H9 (cell line): ENCODE data around the gene YLPM1. TPM values are rescaled to one million over a fixed set of nuclear protein-coding genes. Genes with fewer than 3 reads are reported as not detected.

ENCODE experiments used
- DNase-seq: peaks from one replicate; pipeline ENCODE4 v3.0.0-alpha.2; 2017
- H2AFZ ChIP-seq: one replicate; pipeline ENCODE4 v1.6.1; 2013; ENCODE audit warnings: mild to moderate bottlenecking, low read length, control low read depth, moderate library complexity
- H2AK5ac ChIP-seq: 2 replicates; pipeline ENCODE4 v1.6.1; 2013; ENCODE audit warnings: low read length, control low read depth, mixed read lengths; ENCODE audit not compliant: insufficient read length
- H2BK120ac ChIP-seq: one replicate; pipeline ENCODE4 v1.6.1; 2013; ENCODE audit warnings: low read depth, mild to moderate bottlenecking, low read length, control low read depth, inconsistent platforms; ENCODE audit not compliant: poor library complexity, severe bottlenecking
- H2BK12ac ChIP-seq: 2 replicates; pipeline ENCODE4 v1.6.1; 2013; ENCODE audit warnings: low read length, control low read depth, mixed read lengths, low read depth; ENCODE audit not compliant: insufficient read length
- H2BK15ac ChIP-seq: 2 replicates; pipeline ENCODE4 v1.6.1; 2013; ENCODE audit warnings: low read depth, low read length, control low read depth
- H2BK20ac ChIP-seq: one replicate; pipeline ENCODE4 v1.6.1; 2013; ENCODE audit warnings: low read depth, mild to moderate bottlenecking, low read length, control low read depth, inconsistent platforms; ENCODE audit not compliant: poor library complexity, severe bottlenecking
- H2BK5ac ChIP-seq: 2 replicates; pipeline ENCODE4 v1.6.1; 2013; ENCODE audit warnings: low read length, control low read depth, mixed read lengths; ENCODE audit not compliant: insufficient read length
- H3K14ac ChIP-seq: 2 replicates; pipeline ENCODE4 v1.6.1; 2013; ENCODE audit warnings: low read length, control low read depth; ENCODE audit not compliant: insufficient read depth
- H3K18ac ChIP-seq: 2 replicates; pipeline ENCODE4 v1.6.1; 2013; ENCODE audit warnings: low read depth, mild to moderate bottlenecking, mixed read lengths, low read length, control low read depth; ENCODE audit not compliant: insufficient read length
- H3K23ac ChIP-seq: 2 replicates; pipeline ENCODE4 v1.6.1; 2013; ENCODE audit warnings: low read length, control low read depth, mixed read lengths, low read depth; ENCODE audit not compliant: insufficient read length
- H3K23me2 ChIP-seq: 2 replicates; pipeline ENCODE4 v1.6.1; 2013; ENCODE audit warnings: low read depth, mild to moderate bottlenecking, mixed read lengths, low read length, control low read depth; ENCODE audit not compliant: insufficient read length, poor library complexity, severe bottlenecking
- H3K27ac ChIP-seq: 2 replicates; pipeline ENCODE4 v1.5.1; 2013; ENCODE audit warnings: low read length, control low read depth, mixed read lengths, low read depth; ENCODE audit not compliant: insufficient read length
- H3K27me3 ChIP-seq: 2 replicates; pipeline ENCODE4 v1.6.1; 2013; ENCODE audit warnings: low read length, control low read depth, inconsistent platforms; ENCODE audit not compliant: insufficient read depth
- H3K4ac ChIP-seq: 2 replicates; pipeline ENCODE4 v1.6.1; 2013; ENCODE audit warnings: low read depth, mild to moderate bottlenecking, control low read depth, inconsistent platforms, low read length, moderate library complexity
- H3K4me1 ChIP-seq: 2 replicates; pipeline ENCODE4 v1.6.1; 2013; ENCODE audit warnings: low read length, control low read depth, inconsistent platforms; ENCODE audit not compliant: insufficient read depth
- H3K4me2 ChIP-seq: 2 replicates; pipeline ENCODE4 v1.6.1; 2013; ENCODE audit warnings: low read length, control low read depth, mixed read lengths; ENCODE audit not compliant: insufficient read length, insufficient read depth
- H3K56ac ChIP-seq: 2 replicates; pipeline ENCODE4 v1.6.1; 2013; ENCODE audit warnings: low read depth, mild to moderate bottlenecking, mixed read lengths, low read length, control low read depth; ENCODE audit not compliant: insufficient read length
- H3K79me1 ChIP-seq: 2 replicates; pipeline ENCODE4 v1.6.1; 2013; ENCODE audit warnings: low read depth, mild to moderate bottlenecking, moderate library complexity, low read length, control low read depth, inconsistent platforms; ENCODE audit not compliant: insufficient read depth, poor library complexity, severe bottlenecking
- H3K79me2 ChIP-seq: 2 replicates; pipeline ENCODE4 v1.6.1; 2013; ENCODE audit warnings: low read length, control low read depth, inconsistent platforms; ENCODE audit not compliant: insufficient read depth
- H3K9ac ChIP-seq: 2 replicates; pipeline ENCODE4 v1.6.1; 2013; ENCODE audit warnings: low read length, control low read depth, mixed read lengths; ENCODE audit not compliant: insufficient read length; ENCODE audit errors: extremely low read depth
- H3K9me3 ChIP-seq: one replicate; pipeline ENCODE4 v1.6.1; 2013; ENCODE audit warnings: low read depth, low read length, inconsistent platforms; ENCODE audit not compliant: control insufficient read depth
- H3T11ph ChIP-seq: one replicate; pipeline ENCODE4 v1.6.1; 2013; ENCODE audit warnings: mild to moderate bottlenecking, low read length, control low read depth, inconsistent platforms
- H4K20me1 ChIP-seq: one replicate; pipeline ENCODE4 v1.6.1; 2013; ENCODE audit not compliant: control insufficient read depth, insufficient read length, insufficient read depth
- H4K5ac ChIP-seq: 2 replicates; pipeline ENCODE4 v1.6.1; 2013; ENCODE audit warnings: low read depth, mild to moderate bottlenecking, mixed read lengths, low read length, control low read depth; ENCODE audit not compliant: insufficient read length
- H4K8ac ChIP-seq: replicated peaks from 2 replicates; pipeline ENCODE4 v1.6.1; 2013; ENCODE audit warnings: low read length, control low read depth, mixed read lengths, low read depth; ENCODE audit not compliant: insufficient read length
- H4K91ac ChIP-seq: 2 replicates; pipeline ENCODE4 v1.6.1; 2013; ENCODE audit warnings: low read depth, mild to moderate bottlenecking, moderate library complexity, mixed read lengths, low read length, control low read depth; ENCODE audit not compliant: insufficient read length
- H3K27ac Mint-ChIP-seq, 3 experiments: 2 replicates in 2 of 3; 3 replicates in 1 of 3; pipeline ENCODE4 v1.8.0; 2020 to 2021; ENCODE audit warnings: mixed read lengths in 3 of 3, mild to moderate bottlenecking in 1 of 3, moderate library complexity in 1 of 3
- H3K27me3 Mint-ChIP-seq: 2 replicates; pipeline ENCODE4 v1.8.0; 2021; ENCODE audit warnings: low read depth, mild to moderate bottlenecking, moderate library complexity, mixed read lengths
- H3K36me3 Mint-ChIP-seq, 3 experiments: 2 replicates in 2 of 3; 3 replicates in 1 of 3; pipeline ENCODE4 v1.8.0; 2020 to 2021; ENCODE audit warnings: low read depth in 3 of 3, mixed read lengths in 3 of 3; ENCODE audit not compliant: insufficient read depth in 1 of 3
- H3K4me1 Mint-ChIP-seq, 2 experiments: 2 replicates each; pipeline ENCODE4 v1.8.0; 2020; ENCODE audit warnings: mixed read lengths in 2 of 2
- H3K4me3 Mint-ChIP-seq, 2 experiments: 2 replicates in 1 of 2; 3 replicates in 1 of 2; pipeline ENCODE4 v1.8.0; 2020 to 2021; ENCODE audit warnings: mild to moderate bottlenecking in 2 of 2, mixed read lengths in 2 of 2, moderate library complexity in 1 of 2
- H3K9me3 Mint-ChIP-seq, 2 experiments: 2 replicates in 1 of 2; 3 replicates in 1 of 2; pipeline ENCODE4 v1.8.0; 2020; ENCODE audit warnings: mild to moderate bottlenecking in 2 of 2, mixed read lengths in 2 of 2, moderate library complexity in 1 of 2
- WGBS: extraction: QIAGEN DNeasy Blood & Tissue Kit; methylation state at CpG from one replicate; pipeline ENCODE4 v1.1.7; 2013; ENCODE audit warnings: missing lambda C conversion rate, low lambda C conversion rate, mixed read lengths; ENCODE audit not compliant: insufficient read length; ENCODE audit errors: extremely low coverage; 5-methylcytosine and 5-hydroxymethylcytosine counted together
- total RNA-seq: library from RNA; stranded (reverse); gene quantifications from 2 replicates; pipeline ENCODE4 v1.2.1, GENCODE V29; 2021
- TF ChIP-seq, protein P1 (sequence below): fragments of 200-600 bp; sonication (generic); conservative IDR thresholded peaks from 3 replicates; pipeline ENCODE4 v1.8.0; 2021; ENCODE audit warnings: antibody characterized with exemption, mild to moderate bottlenecking

Gene YLPM1
- total RNA-seq, 1 experiment from 2014 or later = 82.2 TPM

GRCh38 chr14:74871819-74872218 lies 108.7 kb downstream of the YLPM1 start:
- Histone ChIP-seq H3K79me2 (no peaks in the 10 kb centered on the region), H2AFZ (no peak overlapping the region), H4K5ac (no peak overlapping the region), H4K20me1 (no peaks in the 10 kb centered on the region), H2BK12ac (no peak overlapping the region), H3K27me3 (no peaks in the 10 kb centered on the region), H2BK20ac (no peak overlapping the region), H3K27ac (no peak overlapping the region), H2AK5ac (no peak overlapping the region), H3K18ac (no peak overlapping the region), H3K4me2 (no peak overlapping the region), H3K79me1 (no peaks in the 10 kb centered on the region), H3K23me2 (no peaks in the 10 kb centered on the region), H3T11ph (no peak overlapping the region), H3K9ac (no peak overlapping the region), H3K14ac (no peak overlapping the region; the same call in 1 of the 2 replicates), H3K4ac (no peak overlapping the region), H2BK5ac (no peak overlapping the region), H3K23ac (no peak overlapping the region), H3K56ac (peak overlapping the region; percentile 86), H2BK15ac (no peak overlapping the region), H3K9me3 (no peaks in the 10 kb centered on the region), H4K8ac (no peak overlapping the region), H3K4me1 (no peaks in the 10 kb centered on the region), H2BK120ac (no peak overlapping the region), H4K91ac (no peak overlapping the region)
- H3K9me3 Mint-ChIP-seq = no peaks in the 10 kb centered on the region
- no peak for DNase-seq
- TF ChIP-seq, protein P1, sequence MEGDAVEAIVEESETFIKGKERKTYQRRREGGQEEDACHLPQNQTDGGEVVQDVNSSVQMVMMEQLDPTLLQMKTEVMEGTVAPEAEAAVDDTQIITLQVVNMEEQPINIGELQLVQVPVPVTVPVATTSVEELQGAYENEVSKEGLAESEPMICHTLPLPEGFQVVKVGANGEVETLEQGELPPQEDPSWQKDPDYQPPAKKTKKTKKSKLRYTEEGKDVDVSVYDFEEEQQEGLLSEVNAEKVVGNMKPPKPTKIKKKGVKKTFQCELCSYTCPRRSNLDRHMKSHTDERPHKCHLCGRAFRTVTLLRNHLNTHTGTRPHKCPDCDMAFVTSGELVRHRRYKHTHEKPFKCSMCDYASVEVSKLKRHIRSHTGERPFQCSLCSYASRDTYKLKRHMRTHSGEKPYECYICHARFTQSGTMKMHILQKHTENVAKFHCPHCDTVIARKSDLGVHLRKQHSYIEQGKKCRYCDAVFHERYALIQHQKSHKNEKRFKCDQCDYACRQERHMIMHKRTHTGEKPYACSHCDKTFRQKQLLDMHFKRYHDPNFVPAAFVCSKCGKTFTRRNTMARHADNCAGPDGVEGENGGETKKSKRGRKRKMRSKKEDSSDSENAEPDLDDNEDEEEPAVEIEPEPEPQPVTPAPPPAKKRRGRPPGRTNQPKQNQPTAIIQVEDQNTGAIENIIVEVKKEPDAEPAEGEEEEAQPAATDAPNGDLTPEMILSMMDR = no peak
- H3K27me3 Mint-ChIP-seq = no peaks in the 10 kb centered on the region
- H3K36me3 Mint-ChIP-seq = no peaks in the 10 kb centered on the region
- H3K4me3 Mint-ChIP-seq = no peak overlapping the region
- no CpG with 5 or more reads among the region's 4 CpGs for WGBS
- H3K27ac Mint-ChIP-seq = no peak overlapping the region; a peak in 1 of 7 replicates
- peaks cover 4 to 11% of the 10 kb centered on the region in 2 experiments; a peak in 3 of 4 replicates for H3K4me1 Mint-ChIP-seq
